SK-N-SH (cell line): ENCODE data around the gene CHD5. TPM values are rescaled to one million over a fixed set of nuclear protein-coding genes. Genes with fewer than 3 reads are reported as not detected.
A peak's percentile ranks its signal among the peaks of the same experiment; 100 is the strongest.

Experiments used
- CTCF ChIA-PET: fragments of 300-600, 350-600 bp; formaldehyde crosslinking; extraction: SDS; loops from one replicate; lab custom pipeline; 2021; lab: Yijun Ruan, JAX
- POLR2A ChIA-PET: fragments of 350-600 bp; sonication (Branson Sonifier 250); formaldehyde crosslinking; extraction: SDS; loops from one replicate; lab custom pipeline; 2020; ENCODE audit warnings: antibody characterized with exemption, inconsistent platforms; lab: Yijun Ruan, JAX
- DNase-seq: peaks from one replicate; pipeline ENCODE4 v3.0.0; 2012
- H2AFZ ChIP-seq: fragments of 200-600 bp; sonication (generic); 2 replicates; pipeline ENCODE4 v1.8.1; 2016; ENCODE audit warnings: antibody characterized with exemption, mild to moderate bottlenecking, low read depth
- H3F3A ChIP-seq: fragments of 200-600 bp; sonication (generic); replicated peaks from 2 replicates; pipeline ENCODE3; 2016; ENCODE audit warnings: antibody characterized with exemption, mild to moderate bottlenecking; ENCODE audit not compliant: insufficient read depth
- H3K27ac ChIP-seq, 2 experiments: fragments of 200-500 bp in 1 of 2; fragments of 200-600 bp in 1 of 2; sonication (Bioruptor generic) in 1 of 2; sonication (generic), shearing (Covaris generic) in 1 of 2; 2 replicates each; pipeline versions ENCODE4 v1.5.1 to v1.6.1; 2014 to 2016; ENCODE audit warnings: low read depth in 2 of 2, inconsistent platforms in 1 of 2, low read length in 1 of 2, mild to moderate bottlenecking in 1 of 2, mixed read lengths in 1 of 2
- H3K27me3 ChIP-seq: fragments of 200-600 bp; sonication (generic), shearing (Covaris generic); 2 replicates; pipeline ENCODE4 v1.6.1; 2016; ENCODE audit warnings: mixed run types; ENCODE audit not compliant: insufficient read depth
- H3K36me3 ChIP-seq, 2 experiments: fragments of 200-500 bp in 1 of 2; fragments of 200-600 bp in 1 of 2; sonication (Bioruptor generic) in 1 of 2; sonication (generic) in 1 of 2; replicated peaks in 1 of 2; 2 replicates each; pipeline versions ENCODE3 to v1.5.1; 2014 to 2016; ENCODE audit warnings: low read length in 1 of 2, mild to moderate bottlenecking in 1 of 2; ENCODE audit not compliant: insufficient read depth in 2 of 2, control insufficient read depth in 1 of 2
- H3K4me1 ChIP-seq, 2 experiments: fragments of 200-500 bp in 1 of 2; fragments of 200-600 bp in 1 of 2; sonication (Bioruptor generic) in 1 of 2; sonication (generic), shearing (Covaris generic) in 1 of 2; 2 replicates each; pipeline versions ENCODE4 v1.5.1 to v1.6.1; 2014 to 2016; ENCODE audit warnings: low read depth in 1 of 2, low read length in 1 of 2, mixed run types in 1 of 2; ENCODE audit not compliant: insufficient read depth in 2 of 2, control insufficient read depth in 1 of 2
- H3K4me2 ChIP-seq: fragments of 200-600 bp; sonication (generic), shearing (Covaris generic); 2 replicates; pipeline ENCODE4 v1.6.1; 2017; ENCODE audit warnings: mixed run types
- H3K4me3 ChIP-seq, 2 experiments: fragments of 200-500 bp in 1 of 2; fragments of 200-600 bp in 1 of 2; sonication (Bioruptor generic) in 1 of 2; sonication (generic), shearing (Covaris generic) in 1 of 2; 2 replicates each; pipeline versions ENCODE4 v1.5.1 to v1.8.1; 2014 to 2016; ENCODE audit warnings: low read depth in 2 of 2, inconsistent platforms in 1 of 2, low read length in 1 of 2, mild to moderate bottlenecking in 1 of 2, mixed read lengths in 1 of 2, moderate library complexity in 1 of 2
- H3K79me2 ChIP-seq: fragments of 200-600 bp; sonication (generic); 2 replicates; pipeline ENCODE4 v1.8.1; 2017; ENCODE audit warnings: mild to moderate bottlenecking; ENCODE audit not compliant: insufficient read depth
- H3K9ac ChIP-seq: fragments of 200-600 bp; sonication (generic); 2 replicates; pipeline ENCODE4 v1.6.1; 2017; ENCODE audit warnings: mixed run types
- H3K9me2 ChIP-seq: fragments of 200-600 bp; sonication (generic); 2 replicates; pipeline ENCODE4 v1.6.1; 2017; ENCODE audit warnings: mixed run types
- H3K9me3 ChIP-seq: fragments of 200-600 bp; sonication (generic); 2 replicates; pipeline ENCODE4 v1.6.1; 2017; ENCODE audit warnings: mixed run types, mild to moderate bottlenecking, moderate library complexity
- H4K20me1 ChIP-seq: fragments of 200-600 bp; sonication (generic); 2 replicates; pipeline ENCODE4 v1.6.1; 2017; ENCODE audit warnings: mild to moderate bottlenecking, mixed run types; ENCODE audit not compliant: insufficient read depth
- CHD2 ChIP-seq: fragments of 150-350 bp; IDR thresholded peaks from 2 replicates; pipeline ENCODE4 v1.6.1; 2018; ENCODE audit warnings: low read length; ENCODE audit not compliant: partially characterized antibody
- CTCF ChIP-seq: fragments of 200-600 bp; sonication (generic); IDR thresholded peaks from 2 replicates; pipeline ENCODE4 v1.6.1; 2017; ENCODE audit warnings: antibody characterized with exemption, mild to moderate bottlenecking, moderate library complexity
- ELF1 ChIP-seq: IDR thresholded peaks from 2 replicates; pipeline ENCODE4 v1.4.0; 2012
- EP300 ChIP-seq, 2 experiments: IDR thresholded peaks; 2 replicates each; pipeline versions ENCODE4 v1.4.0 to v1.6.1; 2012; ENCODE audit warnings: borderline replicate concordance in 1 of 2, low read depth in 1 of 2, low read length in 1 of 2
- FOSL2 ChIP-seq: IDR thresholded peaks from 2 replicates; pipeline ENCODE4 v1.4.0; 2012; ENCODE audit warnings: low read depth, mild to moderate bottlenecking, moderate library complexity, borderline replicate concordance
- FOXJ3 ChIP-seq: sonication (generic); formaldehyde crosslinking; IDR thresholded peaks from 2 replicates; pipeline ENCODE4 v1.5.1; 2020; ENCODE audit warnings: mild to moderate bottlenecking, missing genetic modification reagents
- GABPA ChIP-seq: IDR thresholded peaks from 2 replicates; pipeline ENCODE4 v1.4.0; 2012; ENCODE audit warnings: low read depth, mild to moderate bottlenecking
- GATA2 ChIP-seq: sonication (generic); formaldehyde crosslinking; IDR thresholded peaks from 2 replicates; pipeline ENCODE4 v1.5.0; 2020; ENCODE audit warnings: mild to moderate bottlenecking, missing genetic modification reagents
- JUND ChIP-seq: IDR thresholded peaks from 2 replicates; pipeline ENCODE4 v1.4.0; 2012
- MAX ChIP-seq: IDR thresholded peaks from 2 replicates; pipeline ENCODE4 v1.4.0; 2012; ENCODE audit warnings: low read depth
- MXI1 ChIP-seq: IDR thresholded peaks from 2 replicates; pipeline ENCODE4 v1.6.1; 2012; ENCODE audit warnings: mild to moderate bottlenecking, low read depth, low read length, improper control_type of control experiment
- NFIC ChIP-seq: IDR thresholded peaks from 2 replicates; pipeline ENCODE4 v1.4.0; 2012; ENCODE audit warnings: borderline replicate concordance
- NRF1 ChIP-seq: IDR thresholded peaks from 2 replicates; pipeline ENCODE4 v1.6.1; 2012; ENCODE audit warnings: low read depth, mild to moderate bottlenecking, low read length
- PBX3 ChIP-seq: IDR thresholded peaks from 2 replicates; pipeline ENCODE4; 2012
- RAD21 ChIP-seq: IDR thresholded peaks from 2 replicates; pipeline ENCODE4 v1.6.1; 2012; ENCODE audit warnings: mild to moderate bottlenecking, low read length
- REST ChIP-seq: IDR thresholded peaks from 2 replicates; pipeline ENCODE4 v1.6.1; 2012; ENCODE audit warnings: mild to moderate bottlenecking, low read depth, low read length, moderate library complexity
- SIN3A ChIP-seq: IDR thresholded peaks from 2 replicates; pipeline ENCODE4 v1.6.1; 2012; ENCODE audit warnings: low read depth, mild to moderate bottlenecking, low read length, moderate library complexity, borderline replicate concordance
- SMC3 ChIP-seq: IDR thresholded peaks from 2 replicates; pipeline ENCODE4 v1.6.1; 2012; ENCODE audit warnings: low read depth, low read length, improper control_type of control experiment
- TCF12 ChIP-seq: IDR thresholded peaks from 2 replicates; pipeline ENCODE4 v1.4.0; 2012
- TEAD4 ChIP-seq: IDR thresholded peaks from 2 replicates; pipeline ENCODE4 v1.4.0; 2012; ENCODE audit warnings: mild to moderate bottlenecking, borderline replicate concordance; ENCODE audit not compliant: insufficient read depth
- YY1 ChIP-seq: IDR thresholded peaks from 2 replicates; pipeline ENCODE4 v1.4.0; 2012; ENCODE audit warnings: low read depth, mild to moderate bottlenecking
- WGBS: methylation state at CpG from one replicate; pipeline ENCODE4 v1.1.6; 2017; ENCODE audit warnings: low lambda C conversion rate; 5-methylcytosine and 5-hydroxymethylcytosine counted together
- polyA plus RNA-seq, 3 experiments: library from polyadenylated mRNA; depleted of rRNA; stranded (reverse); fragments of >200 nt; gene quantifications; 2 replicates each; pipeline ENCODE4 v1.2.3, GENCODE V29; 2012

Gene CHD5
- polyA plus RNA-seq, 1 of the 3 experiments (the other 2 are of a cell fraction) = 0.26 TPM

GRCh38 chr1:6180707-6181311, 688 bp upstream of the CHD5 start:
- Histone ChIP-seq H4K20me1 (peaks cover 23% of the 10 kb centered on the region), H2AFZ (no peak overlapping the region), H3F3A (peaks cover 19% of the 10 kb centered on the region), H3K27me3 (peaks cover 8% of the 10 kb centered on the region; the same call in 1 of the 2 replicates), H3K36me3 (peaks cover 6 to 18% of the 10 kb centered on the region in 2 experiments), H3K27ac (no peak overlapping the region), H3K4me2 (no peak overlapping the region), H3K4me3 (0 out of 4 replicates have a peak overlapping the region, but pooled peaks of 1 of the 2 experiments have one; percentile 45), H3K9ac (no peak overlapping the region), H3K4me1 (peaks cover 4 to 6% of the 10 kb centered on the region in 2 experiments; a peak in 2 of 4 replicates), H3K9me3 (no peaks in the 10 kb centered on the region), H3K9me2 (no peaks in the 10 kb centered on the region), H3K79me2 (no peaks in the 10 kb centered on the region)
- ChIA-PET CTCF (interaction anchor here (0.7 to 6.0 kb wide), 9 partner anchors 9 to 146 kb away, joined by 3 to 52 read pairs (median 3); partner anchors contain the start of genes ICMT and RPL22), POLR2A (no interaction called here)
- TF ChIP-seq ELF1 (no peak), TCF12 (no peak), TEAD4 (no peak)
- 77% methylated on average over 15 of the region's 36 CpGs for WGBS
- peak; percentile 20 for DNase-seq

GRCh38 chr1:6179564-6180175, 451 bp downstream of the CHD5 start:
- Histone ChIP-seq H3K27ac (no peak overlapping the region), H3K4me1 (peaks cover 0 to 6% of the 10 kb centered on the region in 2 experiments; a peak in 1 of 4 replicates), H3K36me3 (peaks cover 0 to 7% of the 10 kb centered on the region in 2 experiments), H3K79me2 (no peaks in the 10 kb centered on the region), H3K4me2 (no peak overlapping the region), H3F3A (peaks cover 11% of the 10 kb centered on the region), H3K9me2 (no peaks in the 10 kb centered on the region), H2AFZ (no peak overlapping the region)
- ChIA-PET POLR2A (no interaction called here), CTCF (interaction anchor here (0.7 to 1.8 kb wide), 5 partner anchors 9 to 68 kb away, joined by 3 to 7 read pairs (median 4); no protein-coding TSS in a partner anchor)
- no CpG with 5 or more reads among the region's 92 CpGs for WGBS
- TF ChIP-seq SMC3 (no peak), CTCF (no peak), MAX (no peak), YY1 (no peak), SIN3A (no peak), REST (no peak), GATA2 (no peak), CHD2 (no peak), TCF12 (no peak), EP300 (IDR thresholded peaks at IDR 0.05; ENCODE audit: borderline replicate concordance in 1 of 2, low read depth in 1 of 2, low read length in 1 of 2) (no peak), FOSL2 (no peak), MXI1 (no peak), GABPA (no peak), PBX3 (no peak), NRF1 (no peak), JUND (no peak), FOXJ3 (CRISPR knock-in tag) (no peak), NFIC (no peak), RAD21 (no peak)
- TF ChIP-seq, all 33 proteins: peak for 0
- Histone ChIP-seq H3K27me3 (peaks cover 8% of the 10 kb centered on the region; the same call in 1 of the 2 replicates), H3K9ac (no peak overlapping the region), H4K20me1 (peaks cover 12% of the 10 kb centered on the region), H3K9me3 (no peaks in the 10 kb centered on the region), H3K4me3 (peak overlapping the region in 1 of 2 experiments; percentile 45; a peak in 2 of 4 replicates)
- DNase-seq = peak; percentile 80
